Neural progenitor cell (in vitro differentiated cells): ENCODE measurements around the gene PDAP1.

Experiments used
- CTCF ChIP-seq: fragments of 200-600 bp; sonication (generic); IDR thresholded peaks from 2 replicates; pipeline ENCODE4 v1.5.1; 2017; ENCODE audit warnings: antibody characterized with exemption, mild to moderate bottlenecking
- EZH2 ChIP-seq: fragments of 200-600 bp; sonication (generic); IDR thresholded peaks from 2 replicates; pipeline ENCODE4 v1.6.1; 2017; ENCODE audit warnings: antibody characterized with exemption, mild to moderate bottlenecking, moderate library complexity

- no peak for TF ChIP-seq CTCF
- TF ChIP-seq EZH2 = no peak
These were observed 43.5 kb upstream of the PDAP1 start for GRCh38 chr7:99451936-99452335.
